Frontal cortex (tissue), 4 donors: ENCODE measurements around the gene UBAP1. TPM values are rescaled to one million over a fixed set of nuclear protein-coding genes. Genes with fewer than 3 reads are reported as not detected.
"Not testable (repeated sequence)": the region's sequence is repeated elsewhere in the genome, so short reads cannot be mapped to it uniquely, and the experiment has no call there.

ENCODE experiments used
- DNase-seq, 2 donors: peaks; one replicate each; pipeline ENCODE4 v3.0.0; 2012; ENCODE audit warnings: low spot score in 2 of 2
- FAIRE-seq: peaks from 2 replicates; lab custom pipeline; 2012; peaks lifted over from hg19 to GRCh38; lab: Jason Lieb, UNC
- total RNA-seq: library from RNA; depleted of rRNA; stranded (reverse); fragments of >200 nt; gene quantifications from one replicate; pipeline ENCODE4 v1.2.3, GENCODE V29; 2014
- donor health status: control.
- donor health status: control.
- donor health status: control.

UBAP1 gene
- total RNA-seq, 1 donor from 2014 or later: 21.6 TPM

- FAIRE-seq (no peak), DNase-seq (no peak)
Measured at GRCh38 chr9:34254141-34254913, 75.5 kb downstream of the UBAP1 start.

GRCh38 chr9:34254966-34255825 lies 76.4 kb downstream of the UBAP1 start:
- DNase-seq (no peak), FAIRE-seq (no peak)

GRCh38 chr9:34256104-34256503 lies 77.3 kb downstream of the UBAP1 start:
- DNase-seq (no peak), FAIRE-seq (no peak)

- FAIRE-seq (no peak), DNase-seq (no peak)
Measured at GRCh38 chr9:34256987-34257585, 78.2 kb downstream of the UBAP1 start.

- FAIRE-seq: no peak
- DNase-seq: no peak
Measured at GRCh38 chr9:34259315-34259714, 80.5 kb downstream of the UBAP1 start.

GRCh38 chr9:34262971-34263370 lies 84.1 kb downstream of the UBAP1 start:
- DNase-seq (no peak), FAIRE-seq (no peak)

GRCh38 chr9:34267660-34268059 lies 88.8 kb downstream of the UBAP1 start:
- no peak for DNase-seq
- FAIRE-seq: no peak

GRCh38 chr9:34271265-34272006 lies 92.6 kb downstream of the UBAP1 start:
- DNase-seq (no peak), FAIRE-seq (no peak)

- no peak for FAIRE-seq
Measured at GRCh38 chr9:34272101-34272541, 93.3 kb downstream of the UBAP1 start.

GRCh38 chr9:34273588-34273987 lies 94.7 kb downstream of the UBAP1 start:
- not testable (repeated sequence) for DNase-seq, FAIRE-seq

More at GRCh38 chr9:34272101-34272541, 93.3 kb downstream of the UBAP1 start:
- no peak for DNase-seq

GRCh38 chr9:34275811-34276210 lies 97.0 kb downstream of the UBAP1 start:
- no peak for FAIRE-seq

GRCh38 chr9:34276772-34277171 lies 97.9 kb downstream of the UBAP1 start:
- no peak for FAIRE-seq

More at GRCh38 chr9:34275811-34276210, 97.0 kb downstream of the UBAP1 start:
- no peak for DNase-seq

GRCh38 chr9:34279411-34279810 lies 100.6 kb downstream of the UBAP1 start:
- FAIRE-seq: no peak
- no peak for DNase-seq

More at GRCh38 chr9:34276772-34277171, 97.9 kb downstream of the UBAP1 start:
- DNase-seq: no peak

GRCh38 chr9:34282096-34282495 lies 103.3 kb downstream of the UBAP1 start:
- DNase-seq (no peak), FAIRE-seq (no peak)

GRCh38 chr9:34289159-34289558 lies 110.3 kb downstream of the UBAP1 start:
- DNase-seq (no peak), FAIRE-seq (no peak)

GRCh38 chr9:34291023-34291422 lies 112.2 kb downstream of the UBAP1 start:
- no peak for DNase-seq
- FAIRE-seq: no peak

GRCh38 chr9:34291423-34291822 lies 112.6 kb downstream of the UBAP1 start:
- no peak for DNase-seq
- no peak for FAIRE-seq

GRCh38 chr9:34292552-34292951 lies 113.7 kb downstream of the UBAP1 start:
- no peak for FAIRE-seq

GRCh38 chr9:34301064-34301463 lies 122.2 kb downstream of the UBAP1 start:
- not testable (repeated sequence) for FAIRE-seq, DNase-seq

More at GRCh38 chr9:34292552-34292951, 113.7 kb downstream of the UBAP1 start:
- DNase-seq: no peak
